Hair follicular keratinocyte (primary cell): Measurements from ENCODE around the gene ELFN2. TPM values are rescaled to one million over a fixed set of nuclear protein-coding genes. Genes with fewer than 3 reads are reported as not detected.

Source experiments
- total RNA-seq: library from RNA; depleted of rRNA; stranded (reverse); fragments of >200 nt; gene quantifications from 2 replicates; pipeline ENCODE4 v1.2.3, GENCODE V29; 2015

Gene ELFN2, protein sequence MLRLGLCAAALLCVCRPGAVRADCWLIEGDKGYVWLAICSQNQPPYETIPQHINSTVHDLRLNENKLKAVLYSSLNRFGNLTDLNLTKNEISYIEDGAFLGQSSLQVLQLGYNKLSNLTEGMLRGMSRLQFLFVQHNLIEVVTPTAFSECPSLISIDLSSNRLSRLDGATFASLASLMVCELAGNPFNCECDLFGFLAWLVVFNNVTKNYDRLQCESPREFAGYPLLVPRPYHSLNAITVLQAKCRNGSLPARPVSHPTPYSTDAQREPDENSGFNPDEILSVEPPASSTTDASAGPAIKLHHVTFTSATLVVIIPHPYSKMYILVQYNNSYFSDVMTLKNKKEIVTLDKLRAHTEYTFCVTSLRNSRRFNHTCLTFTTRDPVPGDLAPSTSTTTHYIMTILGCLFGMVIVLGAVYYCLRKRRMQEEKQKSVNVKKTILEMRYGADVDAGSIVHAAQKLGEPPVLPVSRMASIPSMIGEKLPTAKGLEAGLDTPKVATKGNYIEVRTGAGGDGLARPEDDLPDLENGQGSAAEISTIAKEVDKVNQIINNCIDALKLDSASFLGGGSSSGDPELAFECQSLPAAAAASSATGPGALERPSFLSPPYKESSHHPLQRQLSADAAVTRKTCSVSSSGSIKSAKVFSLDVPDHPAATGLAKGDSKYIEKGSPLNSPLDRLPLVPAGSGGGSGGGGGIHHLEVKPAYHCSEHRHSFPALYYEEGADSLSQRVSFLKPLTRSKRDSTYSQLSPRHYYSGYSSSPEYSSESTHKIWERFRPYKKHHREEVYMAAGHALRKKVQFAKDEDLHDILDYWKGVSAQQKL
- total RNA-seq, result 0.61 and 1.9 TPM in 2 replicates

DNA sequence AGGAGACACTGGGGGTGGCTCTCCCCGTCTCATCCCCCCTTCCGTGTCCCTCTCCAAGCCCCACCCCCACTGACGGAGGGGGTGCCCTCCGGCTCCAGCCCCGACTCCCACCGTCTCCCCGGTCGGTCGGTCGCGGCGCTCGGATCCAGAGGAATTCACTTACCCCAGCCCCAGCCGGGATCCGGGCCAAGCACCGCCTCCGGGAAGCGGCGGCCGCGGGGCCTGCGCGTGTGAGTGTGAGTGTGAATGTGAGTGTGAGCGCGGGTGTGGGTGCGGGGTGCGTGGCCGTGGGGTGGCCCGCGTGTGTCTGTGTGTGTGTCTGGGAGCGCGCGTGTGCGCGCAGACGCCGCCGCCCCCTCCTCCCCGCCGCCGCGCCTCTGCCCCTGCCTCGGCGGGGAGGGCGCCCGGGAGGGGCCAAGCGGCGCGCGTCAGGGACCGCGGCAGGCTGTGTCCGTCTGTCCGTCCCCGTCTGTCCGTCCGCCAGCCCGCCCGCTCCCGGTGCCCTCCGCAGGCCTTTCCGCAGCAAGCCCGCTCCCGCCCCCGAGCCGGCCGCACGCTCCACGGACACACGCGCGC, at the start of gene ELFN2:
Gene ELFN2, minus strand, starts transcription at position 345 of the 576 bp plus-strand sequence. CDS start 51,945 bp downstream, outside the sequence.

Other genes with a start within 250 kb of the ELFN2 start
- gene C1QTNF6, start 239.2 kb downstream of the ELFN2 start, total RNA-seq, result 7.8 and 9.9 TPM in 2 replicates
- gene SSTR3, start 215.0 kb downstream of the ELFN2 start, total RNA-seq, result not detected in 2 replicates
- 153 and 181 TPM in 2 replicates for gene RAC2, start 183.2 kb downstream of the ELFN2 start, total RNA-seq
- 0.08 TPM in 1 of 2 replicates, not detected in the other for gene CYTH4, start 145.0 kb downstream of the ELFN2 start, total RNA-seq
- gene MFNG, start 58.9 kb upstream of the ELFN2 start, total RNA-seq, result 2.5 and 4.0 TPM in 2 replicates
- gene CARD10, start 91.9 kb upstream of the ELFN2 start, total RNA-seq, result 67.6 and 88.3 TPM in 2 replicates
- 54.1 and 65.0 TPM in 2 replicates for gene CDC42EP1, start 133.0 kb upstream of the ELFN2 start, total RNA-seq
- not detected in 2 replicates for gene LGALS2, start 152.6 kb upstream of the ELFN2 start, total RNA-seq
- 31.7 and 49.1 TPM in 2 replicates for gene GGA1, start 181.4 kb upstream of the ELFN2 start, total RNA-seq
- 59.8 and 60.1 TPM in 2 replicates for gene SH3BP1, start 212.2 kb upstream of the ELFN2 start, total RNA-seq
- gene PDXP, start 231.2 kb upstream of the ELFN2 start, total RNA-seq, result 5.9 and 13.7 TPM in 2 replicates
- 4,087 and 4,639 TPM in 2 replicates for gene LGALS1, start 248.2 kb upstream of the ELFN2 start, total RNA-seq